Keratinocyte (primary cell): ENCODE results near the gene PARD3.

Experiments used
- CTCF ChIP-seq, 3 experiments: IDR thresholded peaks in 1 of 3; conservative IDR thresholded peaks in 1 of 3; optimal IDR thresholded peaks in 1 of 3; 2 replicates in 2 of 3; 3 replicates in 1 of 3; pipeline versions ENCODE3 to v1.5.1; 2011; ENCODE audit warnings: low read length in 3 of 3, mild to moderate bottlenecking in 3 of 3, moderate library complexity in 2 of 3, control low read depth in 1 of 3, inconsistent platforms in 1 of 3; ENCODE audit not compliant: insufficient read depth in 2 of 3; ENCODE audit errors: extremely low read depth in 1 of 3
- EZH2 ChIP-seq: IDR thresholded peaks from one replicate; pipeline ENCODE4 v1.6.1; 2012; ENCODE audit warnings: inconsistent platforms, mild to moderate bottlenecking, low read length, moderate library complexity

GRCh38 chr10:34292194-34292565 is 522.9 kb downstream of the PARD3 start:
- no peak for TF ChIP-seq CTCF (optimal IDR thresholded peaks at IDR 0.05 in 1 of 3, IDR thresholded peaks at IDR 0.05 in 1 of 3, conservative IDR thresholded peaks at IDR 0.05 in 1 of 3; ENCODE audit: extremely low read depth in 1 of 3, insufficient read depth in 2 of 3, low read length in 3 of 3)
- TF ChIP-seq EZH2 = no peak
